HG02973 (cell line): Measurements from ENCODE around the gene AGPAT2.

Source experiments
- ATAC-seq: cut with Tn5 transposase; IDR thresholded peaks from one replicate; pipeline ENCODE4 v1.9.1; 2021; ENCODE audit warnings: moderate library complexity; ENCODE audit not compliant: unreplicated experiment

AGPAT2 gene

GRCh38 chr9:136703276-136703860 lies 16.1 kb upstream of the AGPAT2 start:
- no peak for ATAC-seq

GRCh38 chr9:136701668-136702053 lies 14.4 kb upstream of the AGPAT2 start:
- no peak for ATAC-seq

GRCh38 chr9:136700959-136701667 lies 13.9 kb upstream of the AGPAT2 start:
- ATAC-seq, result no peak

GRCh38 chr9:136700304-136700703 lies 13.0 kb upstream of the AGPAT2 start:
- no peak for ATAC-seq

- ATAC-seq, result no peak
These were observed 11.5 kb upstream of the AGPAT2 start for GRCh38 chr9:136698635-136699246.

- ATAC-seq, result no peak
These were observed 10.7 kb upstream of the AGPAT2 start for GRCh38 chr9:136697821-136698526.

GRCh38 chr9:136697146-136697820 lies 10.0 kb upstream of the AGPAT2 start:
- no peak for ATAC-seq

GRCh38 chr9:136696502-136696901 lies 9.2 kb upstream of the AGPAT2 start:
- ATAC-seq, result no peak

GRCh38 chr9:136695955-136696354 lies 8.7 kb upstream of the AGPAT2 start:
- ATAC-seq, result no peak

GRCh38 chr9:136695435-136695895 lies 8.2 kb upstream of the AGPAT2 start:
- ATAC-seq, result no peak

- no peak for ATAC-seq
These were observed 7.6 kb upstream of the AGPAT2 start for GRCh38 chr9:136694872-136695247.

- no peak for ATAC-seq
These were observed 7.1 kb upstream of the AGPAT2 start for GRCh38 chr9:136694163-136694871.

GRCh38 chr9:136693490-136694162 lies 6.4 kb upstream of the AGPAT2 start:
- no peak for ATAC-seq

- no peak for ATAC-seq
These were observed 5.9 kb upstream of the AGPAT2 start for GRCh38 chr9:136693135-136693489.

GRCh38 chr9:136692185-136693134 lies 5.2 kb upstream of the AGPAT2 start:
- no peak for ATAC-seq

- no peak for ATAC-seq
These were observed 4.3 kb upstream of the AGPAT2 start for GRCh38 chr9:136691316-136692184.

- no peak for ATAC-seq
These were observed 3.6 kb upstream of the AGPAT2 start for GRCh38 chr9:136690806-136691261.
